HepG2 (cell line): ENCODE measurements around the gene TMEM141. TPM values are rescaled to one million over a fixed set of nuclear protein-coding genes. Genes with fewer than 3 reads are reported as not detected.
A peak's percentile ranks its signal among the peaks of the same experiment; 100 is the strongest.

ENCODE experiments used
- ATAC-seq: fragments of 200-7000 bp; cut with Tn5 transposase; 3 replicates; pipeline ENCODE4 v1.9.1; 2020; ENCODE audit warnings: mild to moderate bottlenecking, moderate library complexity
- BruUV-seq: library from RNA; stranded (reverse); fragments of 400-500 nt; replicated peaks from 2 replicates; lab custom pipeline; 2021; lab: Mats Ljungman, UMichigan
- CTCF ChIA-PET: fragments of 300-600 bp; formaldehyde crosslinking; extraction: SDS; loops from one replicate; lab custom pipeline; 2021; ENCODE audit warnings: low total read pairs, inconsistent platforms, low intra/inter-chr PET ratio; lab: Yijun Ruan, JAX
- POLR2A ChIA-PET: fragments of 350-600 bp; sonication (Branson Sonifier 250); formaldehyde crosslinking; loops from one replicate; lab custom pipeline; 2020; ENCODE audit warnings: antibody characterized with exemption, inconsistent platforms; lab: Yijun Ruan, JAX
- DNase-seq: peaks from one replicate; pipeline ENCODE4 v3.0.0-alpha.2; 2015; ENCODE audit warnings: low spot score
- FAIRE-seq: peaks from 3 replicates; lab custom pipeline; 2011; peaks lifted over from hg19 to GRCh38; lab: Jason Lieb, UNC
- H2AFZ ChIP-seq: one replicate; pipeline ENCODE4 v1.6.1; 2011; ENCODE audit warnings: low read length, inconsistent platforms
- H3K27ac ChIP-seq: fragments of 300-600 bp; 3 replicates; pipeline ENCODE4 v1.8.0; 2011; ENCODE audit warnings: mixed run types, mild to moderate bottlenecking, mixed read lengths, low read length, inconsistent platforms; ENCODE audit not compliant: insufficient read depth; ENCODE audit errors: extremely low read length
- H3K27me3 ChIP-seq, 2 experiments: fragments of 200-600 bp in 1 of 2; 2 replicates in 1 of 2; 3 replicates in 1 of 2; pipeline versions ENCODE4 v1.6.0 to v1.8.0; 2011; ENCODE audit warnings: low read length in 2 of 2, mild to moderate bottlenecking in 2 of 2, moderate library complexity in 2 of 2, inconsistent platforms in 1 of 2; ENCODE audit not compliant: insufficient read depth in 2 of 2, control insufficient read depth in 1 of 2
- H3K36me3 ChIP-seq, 2 experiments: fragments of 200-600 bp in 1 of 2; replicated peaks in 1 of 2; 2 replicates in 1 of 2; 3 replicates in 1 of 2; pipeline versions ENCODE4 v1.5.1 to v1.8.0; 2011; ENCODE audit warnings: low read length in 2 of 2, inconsistent platforms in 1 of 2; ENCODE audit not compliant: insufficient read depth in 2 of 2, control insufficient read depth in 1 of 2
- H3K4me1 ChIP-seq: 2 replicates; pipeline ENCODE4 v1.5.1; 2012; ENCODE audit warnings: low read length, inconsistent platforms; ENCODE audit not compliant: insufficient read depth
- H3K4me2 ChIP-seq: 2 replicates; pipeline ENCODE4 v1.6.0; 2011; ENCODE audit warnings: low read depth, low read length, inconsistent platforms
- H3K4me3 ChIP-seq, 3 experiments: fragments of 200-600 bp in 1 of 3; sonication (generic), shearing (Covaris generic) in 1 of 3; replicated peaks in 1 of 3; 2 replicates each; pipeline ENCODE4 v1.5.1; 2011 to 2016; ENCODE audit warnings: low read length in 3 of 3, inconsistent platforms in 2 of 3, low read depth in 2 of 3, mild to moderate bottlenecking in 2 of 3, control low read depth in 1 of 3, mixed read lengths in 1 of 3; ENCODE audit not compliant: insufficient read depth in 1 of 3
- H3K79me2 ChIP-seq: one replicate; pipeline ENCODE4 v1.6.1; 2011; ENCODE audit warnings: low read length, inconsistent platforms; ENCODE audit not compliant: insufficient read depth
- H3K9ac ChIP-seq: 2 replicates; pipeline ENCODE4 v1.6.0; 2011; ENCODE audit warnings: mild to moderate bottlenecking, low read depth, low read length, inconsistent platforms; ENCODE audit not compliant: insufficient read depth
- H3K9me3 ChIP-seq: 2 replicates; pipeline ENCODE4 v1.5.1; 2012; ENCODE audit warnings: mild to moderate bottlenecking, low read length
- H4K20me1 ChIP-seq: 2 replicates; pipeline ENCODE4 v1.6.0; 2011; ENCODE audit warnings: inconsistent platforms, mild to moderate bottlenecking, low read length, moderate library complexity; ENCODE audit not compliant: insufficient read depth
- NR2F2 ChIP-seq: IDR thresholded peaks from 2 replicates; pipeline ENCODE4 v1.6.1; 2012; ENCODE audit warnings: low read depth, inconsistent platforms, borderline replicate concordance
- NR3C1 ChIP-seq: sonication (generic); formaldehyde crosslinking; IDR thresholded peaks from 2 replicates; pipeline ENCODE4 v1.4.0; 2020; ENCODE audit warnings: missing genetic modification reagents
- PHF5A ChIP-seq: IDR thresholded peaks from one replicate; pipeline ENCODE4 v1.6.1; 2018; ENCODE audit warnings: low read depth, missing genetic modification reagents; ENCODE audit not compliant: unreplicated experiment
- RBAK ChIP-seq: sonication (generic); formaldehyde crosslinking; IDR thresholded peaks from 2 replicates; pipeline ENCODE4 v1.5.1; 2020; ENCODE audit warnings: mild to moderate bottlenecking, missing genetic modification reagents
- RBFOX2 ChIP-seq: fragments of 200-400 bp; formaldehyde crosslinking; IDR thresholded peaks from 2 replicates; pipeline ENCODE4 v1.6.1; 2017; ENCODE audit warnings: low read depth, mild to moderate bottlenecking, low read length
- RXRB ChIP-seq: IDR thresholded peaks from 2 replicates; pipeline ENCODE4 v1.6.1; 2016; ENCODE audit warnings: borderline replicate concordance, missing genetic modification reagents, missing compliant biosample characterization
- SNAI1 ChIP-seq: sonication (generic); formaldehyde crosslinking; IDR thresholded peaks from 2 replicates; pipeline ENCODE4 v1.5.0; 2020; ENCODE audit warnings: mild to moderate bottlenecking, missing genetic modification reagents, borderline replicate concordance
- SNAPC2 ChIP-seq: sonication (generic); formaldehyde crosslinking; IDR thresholded peaks from 2 replicates; pipeline ENCODE4 v1.8.1; 2022; ENCODE audit warnings: mild to moderate bottlenecking, missing genetic modification reagents
- TCF12 ChIP-seq, 2 experiments: fragments of 450-650 bp in 1 of 2; sonication (generic) in 1 of 2; formaldehyde crosslinking in 1 of 2; IDR thresholded peaks; 2 replicates each; pipeline versions ENCODE4 v1.6.1 to v1.8.0; 2017 to 2022; ENCODE audit warnings: antibody characterized with exemption in 1 of 2, mild to moderate bottlenecking in 1 of 2, missing genetic modification reagents in 1 of 2, moderate library complexity in 1 of 2
- THYN1 ChIP-seq: sonication (generic); formaldehyde crosslinking; IDR thresholded peaks from 2 replicates; pipeline ENCODE4 v1.8.1; 2023; ENCODE audit warnings: low read depth, mild to moderate bottlenecking, moderate library complexity, missing genetic modification reagents, borderline replicate concordance
- ZNF431 ChIP-seq: sonication (generic); formaldehyde crosslinking; IDR thresholded peaks from 2 replicates; pipeline ENCODE4 v1.9.0; 2022; ENCODE audit warnings: missing genetic modification reagents, low read depth, mild to moderate bottlenecking, borderline replicate concordance
- ZNF552 ChIP-seq: sonication (generic); formaldehyde crosslinking; IDR thresholded peaks from 2 replicates; pipeline ENCODE4 v1.9.0; 2022; ENCODE audit warnings: missing genetic modification reagents, mild to moderate bottlenecking, borderline replicate concordance
- ZNF605 ChIP-seq: sonication (generic); formaldehyde crosslinking; IDR thresholded peaks from 2 replicates; pipeline ENCODE4 v1.8.0; 2022; ENCODE audit warnings: mild to moderate bottlenecking, missing genetic modification reagents
- ZNF687 ChIP-seq: sonication (generic); formaldehyde crosslinking; IDR thresholded peaks from 2 replicates; pipeline ENCODE4 v1.5.1; 2020; ENCODE audit warnings: mild to moderate bottlenecking, missing genetic modification reagents, moderate library complexity
- ZNF850 ChIP-seq: sonication (generic); formaldehyde crosslinking; conservative IDR thresholded peaks from 2 replicates; pipeline ENCODE4 v1.9.0; 2021; ENCODE audit warnings: mild to moderate bottlenecking, missing genetic modification reagents
- WGBS: methylation state at CpG from one replicate; pipeline ENCODE4 v1.1.6; 2017; ENCODE audit warnings: low lambda C conversion rate; 5-methylcytosine and 5-hydroxymethylcytosine counted together
- in situ Hi-C: cut with HindIII; loops from 2 replicates; pipeline ENCODE4 v1.10.0; 2017; ENCODE audit warnings: low pct_unique_long_range_greater_than_20kb; ENCODE audit not compliant: extremely low pct_ligation_motif_present
- intact Hi-C: fragments of 100-400 bp; cut with micrococcal nuclease; formaldehyde crosslinking; loops from one replicate; pipeline ENCODE4 v1.10.0; 2022; ENCODE audit not compliant: unreplicated experiment
- polyA plus RNA-seq, 8 experiments: library from polyadenylated mRNA; depleted of rRNA in 3 of 8; stranded (reverse) in 7 of 8; unstranded in 1 of 8; fragments of >200 nt; fragmentation: Illumina TruSeq in 4 of 8; extraction: Trizol in 4 of 8; gene quantifications; 2 replicates each; pipeline versions ENCODE4 v1.2.1 to v1.2.3, GENCODE V29; 2011 to 2016; ENCODE audit warnings: low read depth in 4 of 8, missing spikeins in 1 of 8, mixed read lengths in 1 of 8; ENCODE audit not compliant: insufficient read depth in 1 of 8
- total RNA-seq, 5 experiments: library from RNA; depleted of rRNA; stranded (reverse); fragments of >200 nt; fragmentation: Illumina TruSeq; extraction: Trizol; gene quantifications; 2 replicates each; pipeline ENCODE4 v1.2.3, GENCODE V29; 2016; ENCODE audit warnings: low read depth in 1 of 5
- TF ChIP-seq, protein P1 (sequence below): sonication (generic); formaldehyde crosslinking; IDR thresholded peaks from 2 replicates; pipeline ENCODE4 v1.5.0; 2020; ENCODE audit warnings: mild to moderate bottlenecking, missing genetic modification reagents

The TMEM141 gene
- total and polyA plus RNA-seq, 2 of the 13 experiments (the other 11 are each of a cell fraction or from before 2014, with no cell fraction given): 81.0 to 202 TPM

DNA sequence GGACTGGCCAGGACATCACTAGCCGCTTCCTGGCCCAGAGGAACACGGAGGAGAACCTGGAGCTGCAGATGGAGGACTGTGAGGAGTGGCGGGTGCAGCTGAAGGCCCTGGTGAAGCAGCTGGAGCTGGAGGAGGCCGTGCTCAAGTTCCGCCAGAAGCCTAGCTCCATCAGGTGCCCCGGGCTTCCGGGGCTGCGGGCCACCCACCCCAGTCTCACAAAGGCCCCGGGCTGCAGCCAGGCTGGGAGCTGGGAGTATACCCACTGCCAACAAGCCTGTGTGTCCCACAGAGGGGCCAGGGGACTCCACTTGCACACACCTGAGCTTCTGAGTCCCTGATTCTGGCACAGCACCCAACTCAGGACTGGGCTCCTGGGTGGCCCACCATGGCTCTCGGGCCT is 14.9 kb downstream of the TMEM141 start (continued):
- peak; percentile 57 for TF ChIP-seq RBFOX2
- TF ChIP-seq, all 625 proteins: peak for 6

GRCh38 chr9:136806631-136807201 is 15.6 kb downstream of the TMEM141 start:
- DNase-seq (no peak), FAIRE-seq (no peak), ATAC-seq (peak; percentile 17)
- Histone ChIP-seq H3K4me1 (peaks cover 75% of the 10 kb centered on the region), H3K4me3 (peak overlapping the region; percentile 61 to 96 (median 88); a peak in 5 of 6 replicates), H3K4me2 (peak overlapping the region; percentile 72), H3K9ac (peak overlapping the region; percentile 86), H3K79me2 (peaks cover 59% of the 10 kb centered on the region), H3K9me3 (no peaks in the 10 kb centered on the region), H3K27me3 (no peaks in the 10 kb centered on the region), H3K27ac (peak overlapping the region; percentile 76), H2AFZ (no peak overlapping the region), H3K36me3 (peaks cover 2 to 5% of the 10 kb centered on the region in 2 experiments; a peak in 3 of 5 replicates), H4K20me1 (no peaks in the 10 kb centered on the region; the same call in 1 of the 2 replicates)
- POLR2A ChIA-PET: interaction anchor here (0.6 to 5.0 kb wide), 9 partner anchors 7 to 249 kb away, joined by 3 to 35 read pairs (median 6); partner anchors contain the start of genes CCDC183, TMEM141 and TRAF2
- BruUV-seq: no TSS peak
- 11% methylated on average over 12 of the region's 25 CpGs for WGBS
- in situ Hi-C loops (no loop called here), intact Hi-C loops (no loop called here)
- CTCF ChIA-PET: no interaction called here
- TF ChIP-seq NR2F2 (no peak), ZNF605 (CRISPR knock-in tag) (peak; percentile 1; the same call in 1 of the 2 replicates), TCF12 (IDR thresholded peaks at IDR 0.05) (no peak), TCF12 (CRISPR knock-in tag; IDR thresholded peaks at IDR 0.05) (no peak), ZNF687 (CRISPR knock-in tag) (peak; percentile 10; the same call in 1 of the 2 replicates), RBAK (no peak), ZNF850 (CRISPR knock-in tag) (0 out of 2 replicates have a peak, but pooled peaks have one; percentile 16), ZNF552 (no peak), PHF5A (CRISPR knock-in tag) (no peak), NR3C1 (CRISPR knock-in tag) (no peak), ZNF431 (CRISPR knock-in tag) (no peak), THYN1 (CRISPR knock-in tag) (no peak), SNAI1 (CRISPR knock-in tag) (no peak), RXRB (CRISPR knock-in tag) (no peak), SNAPC2 (CRISPR knock-in tag) (no peak)
- TF ChIP-seq, protein P1, sequence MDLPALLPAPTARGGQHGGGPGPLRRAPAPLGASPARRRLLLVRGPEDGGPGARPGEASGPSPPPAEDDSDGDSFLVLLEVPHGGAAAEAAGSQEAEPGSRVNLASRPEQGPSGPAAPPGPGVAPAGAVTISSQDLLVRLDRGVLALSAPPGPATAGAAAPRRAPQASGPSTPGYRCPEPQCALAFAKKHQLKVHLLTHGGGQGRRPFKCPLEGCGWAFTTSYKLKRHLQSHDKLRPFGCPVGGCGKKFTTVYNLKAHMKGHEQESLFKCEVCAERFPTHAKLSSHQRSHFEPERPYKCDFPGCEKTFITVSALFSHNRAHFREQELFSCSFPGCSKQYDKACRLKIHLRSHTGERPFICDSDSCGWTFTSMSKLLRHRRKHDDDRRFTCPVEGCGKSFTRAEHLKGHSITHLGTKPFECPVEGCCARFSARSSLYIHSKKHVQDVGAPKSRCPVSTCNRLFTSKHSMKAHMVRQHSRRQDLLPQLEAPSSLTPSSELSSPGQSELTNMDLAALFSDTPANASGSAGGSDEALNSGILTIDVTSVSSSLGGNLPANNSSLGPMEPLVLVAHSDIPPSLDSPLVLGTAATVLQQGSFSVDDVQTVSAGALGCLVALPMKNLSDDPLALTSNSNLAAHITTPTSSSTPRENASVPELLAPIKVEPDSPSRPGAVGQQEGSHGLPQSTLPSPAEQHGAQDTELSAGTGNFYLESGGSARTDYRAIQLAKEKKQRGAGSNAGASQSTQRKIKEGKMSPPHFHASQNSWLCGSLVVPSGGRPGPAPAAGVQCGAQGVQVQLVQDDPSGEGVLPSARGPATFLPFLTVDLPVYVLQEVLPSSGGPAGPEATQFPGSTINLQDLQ (CRISPR knock-in tag): no peak
